IMR-90 (cell line): ENCODE data around the gene CLSTN1. TPM values are rescaled to one million over a fixed set of nuclear protein-coding genes. Genes with fewer than 3 reads are reported as not detected.

Experiments used
- ATAC-seq: fragments of 200-7000 bp; cut with Tn5 transposase; 2 replicates; pipeline ENCODE4 v1.9.1; 2020; ENCODE audit warnings: low read depth, mild to moderate bottlenecking, moderate library complexity
- BruUV-seq: library from RNA; stranded (reverse); fragments of 400-500 nt; replicated peaks from 2 replicates; lab custom pipeline; 2021; lab: Mats Ljungman, UMichigan
- CTCF ChIA-PET: fragments of 300-600 bp; formaldehyde crosslinking; extraction: SDS; loops from one replicate; lab custom pipeline; 2021; ENCODE audit warnings: antibody characterized with exemption; lab: Yijun Ruan, JAX
- POLR2A ChIA-PET: fragments of 300-600 bp; sonication (Branson Sonifier 250); formaldehyde crosslinking; loops from one replicate; lab custom pipeline; 2022; ENCODE audit warnings: antibody characterized with exemption; ENCODE audit not compliant: unreplicated experiment; lab: Charles Lee
- DNase-seq: peaks from one replicate; pipeline ENCODE4 v3.0.0; 2013
- H2AFZ ChIP-seq: replicated peaks from 2 replicates; pipeline ENCODE3; 2013; ENCODE audit warnings: low read length, mild to moderate bottlenecking; ENCODE audit not compliant: poor library complexity
- H2AK5ac ChIP-seq: 2 replicates; pipeline ENCODE4 v1.6.1; 2013; ENCODE audit warnings: low read depth, low read length, inconsistent platforms
- H2AK9ac ChIP-seq: replicated peaks from 2 replicates; pipeline ENCODE3; 2013; ENCODE audit warnings: mild to moderate bottlenecking, low read depth, low read length, moderate library complexity; ENCODE audit not compliant: poor library complexity
- H2BK120ac ChIP-seq: 2 replicates; pipeline ENCODE4 v1.6.1; 2013; ENCODE audit warnings: low read depth, low read length, inconsistent platforms
- H2BK15ac ChIP-seq: 3 replicates; pipeline ENCODE4 v1.6.1; 2013; ENCODE audit warnings: low read depth, low read length, inconsistent platforms
- H2BK20ac ChIP-seq: 2 replicates; pipeline ENCODE4 v1.6.1; 2013; ENCODE audit warnings: low read depth, mild to moderate bottlenecking, inconsistent platforms, low read length, moderate library complexity
- H2BK5ac ChIP-seq: 2 replicates; pipeline ENCODE4 v1.6.1; 2013; ENCODE audit warnings: mild to moderate bottlenecking, low read depth, low read length, inconsistent platforms; ENCODE audit not compliant: poor library complexity, severe bottlenecking
- H3K14ac ChIP-seq: replicated peaks from 2 replicates; pipeline ENCODE4 v1.6.1; 2013; ENCODE audit warnings: low read depth, low read length, inconsistent platforms
- H3K18ac ChIP-seq: 2 replicates; pipeline ENCODE4 v1.6.1; 2013; ENCODE audit warnings: low read depth, low read length, control low read depth
- H3K23ac ChIP-seq: 2 replicates; pipeline ENCODE4 v1.6.1; 2013; ENCODE audit warnings: low read depth, low read length, inconsistent platforms
- H3K27ac ChIP-seq: 2 replicates; pipeline ENCODE4 v1.5.1; 2013; ENCODE audit warnings: mild to moderate bottlenecking, control low read depth, low read length; ENCODE audit not compliant: insufficient read depth
- H3K27me3 ChIP-seq: 2 replicates; pipeline ENCODE4 v1.6.1; 2013; ENCODE audit warnings: low read length; ENCODE audit not compliant: control insufficient read depth, insufficient read depth
- H3K36me3 ChIP-seq: 2 replicates; pipeline ENCODE4 v1.6.1; 2013; ENCODE audit warnings: low read length, mixed read lengths; ENCODE audit not compliant: control insufficient read depth, insufficient read depth
- H3K4ac ChIP-seq: 2 replicates; pipeline ENCODE4 v1.6.1; 2013; ENCODE audit warnings: low read depth, low read length, inconsistent platforms
- H3K4me1 ChIP-seq: 2 replicates; pipeline ENCODE4 v1.6.1; 2013; ENCODE audit warnings: low read length, mixed read lengths; ENCODE audit not compliant: control insufficient read depth, insufficient read depth
- H3K4me2 ChIP-seq: 2 replicates; pipeline ENCODE4 v1.6.1; 2013; ENCODE audit warnings: low read depth, mild to moderate bottlenecking, control low read depth, low read length, moderate library complexity
- H3K4me3 ChIP-seq: 2 replicates; pipeline ENCODE4 v1.5.1; 2013; ENCODE audit warnings: low read depth, mild to moderate bottlenecking, control low read depth, low read length, moderate library complexity; ENCODE audit not compliant: insufficient read depth
- H3K56ac ChIP-seq: 2 replicates; pipeline ENCODE4 v1.6.1; 2013; ENCODE audit warnings: low read length, inconsistent platforms; ENCODE audit not compliant: insufficient read depth; ENCODE audit errors: extremely low read depth
- H3K79me1 ChIP-seq, 2 experiments: 2 replicates each; pipeline ENCODE4 v1.6.1; 2013; ENCODE audit warnings: low read length in 2 of 2, inconsistent platforms in 1 of 2, low read depth in 1 of 2
- H3K9ac ChIP-seq: 2 replicates; pipeline ENCODE4 v1.6.1; 2013; ENCODE audit warnings: low read depth, low read length, control low read depth
- H3K9me1 ChIP-seq: 2 replicates; pipeline ENCODE4 v1.6.1; 2013; ENCODE audit warnings: low read length, inconsistent platforms; ENCODE audit not compliant: insufficient read depth
- H3K9me3 ChIP-seq: 2 replicates; pipeline ENCODE4 v1.6.1; 2013; ENCODE audit warnings: low read length; ENCODE audit not compliant: control insufficient read depth, insufficient read depth
- H4K20me1 ChIP-seq: 2 replicates; pipeline ENCODE4 v1.6.1; 2013; ENCODE audit warnings: low read length, inconsistent platforms; ENCODE audit not compliant: insufficient read depth
- H4K5ac ChIP-seq: 2 replicates; pipeline ENCODE4 v1.6.1; 2013; ENCODE audit warnings: mild to moderate bottlenecking, low read depth, low read length, control low read depth
- H4K8ac ChIP-seq, 2 experiments: 2 replicates each; pipeline ENCODE4 v1.6.1; 2013; ENCODE audit warnings: low read depth in 2 of 2, low read length in 2 of 2, control low read depth in 1 of 2, inconsistent platforms in 1 of 2
- H4K91ac ChIP-seq: 2 replicates; pipeline ENCODE4 v1.6.1; 2013; ENCODE audit warnings: low read depth, low read length, inconsistent platforms; ENCODE audit not compliant: insufficient read depth
- BHLHE40 ChIP-seq: fragments of 150-350 bp; IDR thresholded peaks from 2 replicates; pipeline ENCODE4 v1.6.1; 2016; ENCODE audit warnings: mild to moderate bottlenecking, low read depth, low read length
- CEBPB ChIP-seq: IDR thresholded peaks from 2 replicates; pipeline ENCODE4 v1.6.1; 2012; ENCODE audit warnings: low read depth, low read length, improper control_type of control experiment
- CHD1 ChIP-seq: IDR thresholded peaks from 2 replicates; pipeline ENCODE4 v1.6.1; 2012; ENCODE audit warnings: low read depth, low read length, improper control_type of control experiment
- CTCF ChIP-seq: conservative IDR thresholded peaks from 2 replicates; pipeline ENCODE4 v1.5.1; 2012; ENCODE audit warnings: mild to moderate bottlenecking, low read depth, low read length, improper control_type of control experiment
- MAFK ChIP-seq: IDR thresholded peaks from 2 replicates; pipeline ENCODE4 v1.6.1; 2012; ENCODE audit warnings: low read depth, low read length, improper control_type of control experiment
- MXI1 ChIP-seq: IDR thresholded peaks from 2 replicates; pipeline ENCODE4 v1.6.1; 2012; ENCODE audit warnings: low read depth, mild to moderate bottlenecking, low read length, moderate library complexity, borderline replicate concordance
- POLR2A ChIP-seq: IDR thresholded peaks from 2 replicates; pipeline ENCODE4 v1.6.1; 2012; ENCODE audit warnings: mild to moderate bottlenecking, low read depth, low read length
- RAD21 ChIP-seq: IDR thresholded peaks from 2 replicates; pipeline ENCODE4 v1.6.1; 2012; ENCODE audit warnings: low read length, improper control_type of control experiment
- RFX5 ChIP-seq: IDR thresholded peaks from 2 replicates; pipeline ENCODE4 v1.8.0; 2012; ENCODE audit warnings: low read depth, mild to moderate bottlenecking, low read length, moderate library complexity
- SMC3 ChIP-seq: fragments of 150-350 bp; IDR thresholded peaks from 2 replicates; pipeline ENCODE4 v1.6.1; 2016; ENCODE audit warnings: low read depth, mild to moderate bottlenecking, antibody characterized with exemption, low read length, moderate library complexity
- WGBS, 2 experiments: methylation state at CpG; one replicate each; pipeline versions ENCODE4 v1.1.5 to v1.1.7; 2013; ENCODE audit warnings: missing lambda C conversion rate in 2 of 2; ENCODE audit not compliant: insufficient read length in 1 of 2; ENCODE audit errors: extremely low coverage in 2 of 2; 5-methylcytosine and 5-hydroxymethylcytosine counted together
- dilution Hi-C: fragments of 300-500 bp; cut with HindIII; formaldehyde crosslinking; loops from one replicate; pipeline ENCODE4 v1.14.3; 2018; ENCODE audit warnings: low sequenced_read_pairs; ENCODE audit not compliant: unreplicated experiment
- in situ Hi-C: fragments of 300-500 bp; cut with MboI; formaldehyde crosslinking; loops from 3 replicates; pipeline ENCODE4 v1.14.3; 2019; ENCODE audit warnings: low sequenced_read_pairs, inconsistent platforms, mixed read lengths
- intact Hi-C: fragments of 100-400 bp; cut with micrococcal nuclease; formaldehyde crosslinking; loops from 2 replicates; pipeline ENCODE4 v1.10.0; 2022
- polyA plus RNA-seq, 3 experiments: library from polyadenylated mRNA; depleted of rRNA; stranded (reverse); fragments of >200 nt; gene quantifications; 2 replicates each; pipeline ENCODE4 v1.2.3, GENCODE V29; 2012; ENCODE audit warnings: low replicate concordance in 1 of 3
- total RNA-seq: library from RNA; depleted of rRNA; stranded (reverse); fragments of >200 nt; gene quantifications from 2 replicates; pipeline ENCODE4 v1.2.3, GENCODE V29; 2012
- TF ChIP-seq, protein P1 (sequence below): fragments of 150-350 bp; IDR thresholded peaks from 2 replicates; pipeline ENCODE4 v1.6.1; 2016; ENCODE audit warnings: low read depth, mild to moderate bottlenecking, low read length, moderate library complexity, borderline replicate concordance

CLSTN1 gene
- total and polyA plus RNA-seq, 2 of the 4 experiments (the other 2 are of a cell fraction) = 30.1 to 72.2 TPM

DNA sequence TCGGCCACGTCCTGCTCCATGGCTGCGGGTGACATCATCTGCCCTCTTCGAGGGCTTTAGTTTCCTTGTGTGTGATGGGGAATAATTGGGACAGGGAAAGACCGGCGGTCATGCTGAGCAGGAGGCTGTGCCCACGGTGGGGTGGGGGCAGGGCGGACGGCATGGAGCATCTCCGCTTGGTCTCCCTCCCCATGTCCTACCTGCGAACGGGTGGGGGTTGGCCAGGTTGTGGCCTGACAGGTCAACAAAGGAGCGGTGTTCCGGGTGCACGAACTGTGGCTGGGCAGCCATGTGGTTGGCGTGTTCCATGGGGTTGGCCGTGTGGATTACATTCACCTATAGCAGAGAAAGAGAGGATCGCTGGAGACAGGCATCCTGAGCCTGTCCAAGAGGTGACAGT, 92.2 kb downstream of the CLSTN1 start:
- no peak overlapping the region for H4K8ac ChIP-seq
- no peak for DNase-seq
- no peak overlapping the region for H2BK120ac ChIP-seq
- no peak for ATAC-seq
- no TSS peak for BruUV-seq
- ChIA-PET POLR2A (no interaction called here), CTCF (no interaction called here)
- H2AFZ ChIP-seq = no peak overlapping the region
- 98% methylated on average over 6 of the region's 18 CpGs; no CpG with 5 or more reads in 1 of the 2 experiments for WGBS, 2 experiments
- H3K79me1 ChIP-seq = no peaks in the 10 kb centered on the region
- no peak overlapping the region for H2BK15ac ChIP-seq
- no peak overlapping the region for H4K5ac ChIP-seq
- peak overlapping the region; percentile 47 for H2AK9ac ChIP-seq
- H2AK5ac ChIP-seq = no peak overlapping the region
- intact Hi-C loops = no loop called here
- H3K4me2 ChIP-seq = no peak overlapping the region
- TF ChIP-seq CHD1 (no peak), BHLHE40 (no peak), SMC3 (no peak), MXI1 (no peak), CEBPB (no peak), RFX5 (no peak), RAD21 (no peak), CTCF (no peak), POLR2A (no peak), MAFK (no peak)
- TF ChIP-seq, protein P1, sequence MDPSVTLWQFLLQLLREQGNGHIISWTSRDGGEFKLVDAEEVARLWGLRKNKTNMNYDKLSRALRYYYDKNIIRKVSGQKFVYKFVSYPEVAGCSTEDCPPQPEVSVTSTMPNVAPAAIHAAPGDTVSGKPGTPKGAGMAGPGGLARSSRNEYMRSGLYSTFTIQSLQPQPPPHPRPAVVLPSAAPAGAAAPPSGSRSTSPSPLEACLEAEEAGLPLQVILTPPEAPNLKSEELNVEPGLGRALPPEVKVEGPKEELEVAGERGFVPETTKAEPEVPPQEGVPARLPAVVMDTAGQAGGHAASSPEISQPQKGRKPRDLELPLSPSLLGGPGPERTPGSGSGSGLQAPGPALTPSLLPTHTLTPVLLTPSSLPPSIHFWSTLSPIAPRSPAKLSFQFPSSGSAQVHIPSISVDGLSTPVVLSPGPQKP = no peak
- H3K9me3 ChIP-seq = no peaks in the 10 kb centered on the region
- H3K4ac ChIP-seq = no peak overlapping the region
- H3K4me3 ChIP-seq = no peak overlapping the region
- H2BK5ac ChIP-seq = no peak overlapping the region
- no peaks in the 10 kb centered on the region for H3K27me3 ChIP-seq
- no peaks in the 10 kb centered on the region for H3K4me1 ChIP-seq
- no peak overlapping the region for H3K56ac ChIP-seq
- no peak overlapping the region for H3K23ac ChIP-seq
- H3K14ac ChIP-seq = no peak overlapping the region
- no peak overlapping the region for H2BK20ac ChIP-seq
- H4K91ac ChIP-seq = no peak overlapping the region
- H3K27ac ChIP-seq = no peak overlapping the region
- H3K9ac ChIP-seq = no peak overlapping the region
- H3K18ac ChIP-seq = no peak overlapping the region
- H3K36me3 ChIP-seq = peaks cover 85% of the 10 kb centered on the region
- H3K9me1 ChIP-seq = no peaks in the 10 kb centered on the region
- in situ Hi-C loops = no loop called here
- dilution Hi-C loops = no loop called here
- peaks cover 4% of the 10 kb centered on the region; the same call in 1 of the 2 replicates for H4K20me1 ChIP-seq
